ENCODE results near the gene C1QA. TPM values are rescaled to one million over a fixed set of nuclear protein-coding genes. Genes with fewer than 3 reads are reported as not detected.
A peak's percentile ranks its signal among the peaks of the same experiment; 100 is the strongest.

C1QA gene
- total and polyA plus RNA-seq, 2 experiments from 2014 or later, result not detected

DNA sequence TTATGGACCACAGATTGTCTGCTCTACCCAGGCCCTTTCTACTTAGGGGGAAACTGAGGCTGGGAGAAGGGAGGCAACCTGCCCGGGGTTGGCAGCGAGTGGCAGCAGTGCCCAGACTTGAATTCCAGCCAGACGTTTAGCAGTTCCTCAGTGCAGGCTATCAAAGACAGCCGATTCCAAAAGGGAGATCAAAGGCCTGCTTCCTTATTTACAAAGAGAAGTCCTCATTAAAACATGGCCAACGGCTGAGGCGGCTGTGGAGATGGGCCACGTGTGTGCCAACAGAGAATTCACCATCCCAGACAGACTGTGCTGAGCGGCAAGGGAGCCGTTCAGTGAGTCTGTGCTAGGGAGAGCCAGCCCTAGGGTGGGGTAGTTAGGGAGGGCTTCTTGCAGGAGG, 44.3 kb downstream of the C1QA start:
- H3K27ac ChIP-seq, result no peak overlapping the region
- H3K27me3 ChIP-seq, result no peaks in the 10 kb centered on the region
- peaks cover 12% of the 10 kb centered on the region for H3K4me1 ChIP-seq (ENCODE audit: low read depth)
- no peak for DNase-seq (ENCODE audit: low read depth in 1 of 2, low spot score in 1 of 2)
- H3K4me3 ChIP-seq, result no peak overlapping the region
- TF ChIP-seq, protein P1, sequence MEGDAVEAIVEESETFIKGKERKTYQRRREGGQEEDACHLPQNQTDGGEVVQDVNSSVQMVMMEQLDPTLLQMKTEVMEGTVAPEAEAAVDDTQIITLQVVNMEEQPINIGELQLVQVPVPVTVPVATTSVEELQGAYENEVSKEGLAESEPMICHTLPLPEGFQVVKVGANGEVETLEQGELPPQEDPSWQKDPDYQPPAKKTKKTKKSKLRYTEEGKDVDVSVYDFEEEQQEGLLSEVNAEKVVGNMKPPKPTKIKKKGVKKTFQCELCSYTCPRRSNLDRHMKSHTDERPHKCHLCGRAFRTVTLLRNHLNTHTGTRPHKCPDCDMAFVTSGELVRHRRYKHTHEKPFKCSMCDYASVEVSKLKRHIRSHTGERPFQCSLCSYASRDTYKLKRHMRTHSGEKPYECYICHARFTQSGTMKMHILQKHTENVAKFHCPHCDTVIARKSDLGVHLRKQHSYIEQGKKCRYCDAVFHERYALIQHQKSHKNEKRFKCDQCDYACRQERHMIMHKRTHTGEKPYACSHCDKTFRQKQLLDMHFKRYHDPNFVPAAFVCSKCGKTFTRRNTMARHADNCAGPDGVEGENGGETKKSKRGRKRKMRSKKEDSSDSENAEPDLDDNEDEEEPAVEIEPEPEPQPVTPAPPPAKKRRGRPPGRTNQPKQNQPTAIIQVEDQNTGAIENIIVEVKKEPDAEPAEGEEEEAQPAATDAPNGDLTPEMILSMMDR (IDR thresholded peaks at IDR 0.05; ENCODE audit: low read depth, low read length), result no peak
- no peaks in the 10 kb centered on the region for H3K9me3 ChIP-seq (ENCODE audit: low read depth)
- H3K36me3 ChIP-seq, result no peaks in the 10 kb centered on the region

GRCh38 chr1:22681556-22682276, 45.3 kb downstream of the C1QA start:
- TF ChIP-seq, protein P1 (IDR thresholded peaks at IDR 0.05; ENCODE audit: low read depth, low read length), result no peak
- Histone ChIP-seq H3K36me3 (no peaks in the 10 kb centered on the region), H3K4me3 (no peak overlapping the region), H3K9me3 (ENCODE audit: low read depth) (no peaks in the 10 kb centered on the region), H3K4me1 (ENCODE audit: low read depth) (peaks cover 17% of the 10 kb centered on the region), H3K27ac (no peak overlapping the region), H3K27me3 (no peaks in the 10 kb centered on the region)
- no peak for DNase-seq (ENCODE audit: low read depth in 1 of 2, low spot score in 1 of 2)

DNA sequence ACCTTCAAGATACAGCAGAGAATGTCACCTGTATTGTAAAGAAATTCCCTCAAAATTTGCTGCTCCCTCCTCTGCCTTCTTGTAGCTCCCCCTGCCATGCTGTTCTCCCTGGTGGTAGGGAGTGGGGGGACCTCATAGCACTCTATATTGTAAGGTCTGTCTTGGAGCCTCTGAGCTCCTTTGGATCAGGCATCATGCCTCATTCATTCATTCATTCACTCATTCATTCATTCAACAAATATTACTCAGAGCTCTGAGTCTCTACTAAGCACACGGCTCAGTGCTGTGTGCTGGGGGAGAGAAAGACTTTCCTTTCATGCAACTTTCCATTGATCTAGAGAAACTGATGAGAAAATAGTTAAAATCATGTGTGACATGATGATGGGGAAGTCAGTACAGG, 47.1 kb downstream of the C1QA start:
- H3K4me1 ChIP-seq (ENCODE audit: low read depth), result peaks cover 17% of the 10 kb centered on the region
- H3K27ac ChIP-seq, result no peak overlapping the region
- H3K27me3 ChIP-seq, result no peaks in the 10 kb centered on the region
- TF ChIP-seq, protein P1 (IDR thresholded peaks at IDR 0.05; ENCODE audit: low read depth, low read length), result no peak
- no peaks in the 10 kb centered on the region for H3K9me3 ChIP-seq (ENCODE audit: low read depth)
- no peak overlapping the region for H3K4me3 ChIP-seq
- no peaks in the 10 kb centered on the region for H3K36me3 ChIP-seq
- no peak for DNase-seq (ENCODE audit: low read depth in 1 of 2, low spot score in 1 of 2)

- H3K27me3 ChIP-seq, result no peaks in the 10 kb centered on the region
- no peak overlapping the region for H3K4me3 ChIP-seq
- no peaks in the 10 kb centered on the region for H3K9me3 ChIP-seq (ENCODE audit: low read depth)
- TF ChIP-seq, protein P1 (IDR thresholded peaks at IDR 0.05; ENCODE audit: low read depth, low read length), result no peak
- no peaks in the 10 kb centered on the region for H3K36me3 ChIP-seq
- DNase-seq (ENCODE audit: low read depth in 1 of 2, low spot score in 1 of 2), result peak; percentile 34 to 41
- H3K4me1 ChIP-seq (ENCODE audit: low read depth), result peaks cover 10% of the 10 kb centered on the region
- peak overlapping the region; percentile 12 for H3K27ac ChIP-seq
These were observed 49.2 kb downstream of the C1QA start for GRCh38 chr1:22685591-22686059.

- Histone ChIP-seq H3K27ac (no peak overlapping the region), H3K9me3 (ENCODE audit: low read depth) (no peaks in the 10 kb centered on the region), H3K27me3 (no peaks in the 10 kb centered on the region), H3K36me3 (no peaks in the 10 kb centered on the region), H3K4me3 (no peak overlapping the region), H3K4me1 (ENCODE audit: low read depth) (peaks cover 10% of the 10 kb centered on the region)
- TF ChIP-seq, protein P1 (IDR thresholded peaks at IDR 0.05; ENCODE audit: low read depth, low read length), result no peak
- no peak for DNase-seq (ENCODE audit: low read depth in 1 of 2, low spot score in 1 of 2)
These were observed 50.8 kb downstream of the C1QA start for GRCh38 chr1:22687191-22687590.
